Astrocyte of the spinal cord (primary cell): ENCODE measurements around the gene WIPF2.
A peak's percentile ranks its signal among the peaks of the same experiment; 100 is the strongest.

ENCODE experiments used
- DNase-seq: peaks from one replicate; pipeline ENCODE4 v3.0.0; 2011; ENCODE audit warnings: low read depth, low spot score
- H3K4me3 ChIP-seq: 2 replicates; pipeline ENCODE4 v1.5.1; 2011; ENCODE audit warnings: low read depth, mild to moderate bottlenecking, low read length, moderate library complexity
- in situ Hi-C: cut with HindIII; loops from 2 replicates; pipeline ENCODE4 v1.10.0; 2017; ENCODE audit warnings: low sequenced_read_pairs
- TF ChIP-seq, protein P1 (sequence below): IDR thresholded peaks from 2 replicates; pipeline ENCODE4 v1.5.1; 2012; ENCODE audit warnings: low read depth, mild to moderate bottlenecking, low read length, inconsistent platforms

Gene WIPF2

DNA sequence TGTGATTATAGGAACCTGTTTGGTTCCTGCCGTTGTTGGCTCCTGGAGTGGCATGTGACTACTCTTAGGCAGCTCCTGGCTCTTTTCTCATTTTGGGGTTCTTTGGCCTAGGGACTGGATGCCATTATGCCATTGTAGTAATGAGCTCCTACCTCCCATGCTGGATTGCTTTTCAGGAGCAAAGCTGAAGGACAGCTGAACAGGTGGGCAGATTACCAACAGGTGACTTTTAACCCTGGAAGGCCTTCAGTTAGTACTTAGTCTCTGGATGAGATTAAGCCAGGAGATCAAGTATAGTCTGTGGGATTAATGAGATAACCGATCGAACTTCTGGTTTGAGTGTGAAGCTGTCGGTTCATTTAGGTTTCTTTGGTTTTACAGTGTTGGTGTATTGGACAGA lies 25.2 kb downstream of the WIPF2 start:
- in situ Hi-C loops, result no loop called here
- no peak overlapping the region for H3K4me3 ChIP-seq
- TF ChIP-seq, protein P1, sequence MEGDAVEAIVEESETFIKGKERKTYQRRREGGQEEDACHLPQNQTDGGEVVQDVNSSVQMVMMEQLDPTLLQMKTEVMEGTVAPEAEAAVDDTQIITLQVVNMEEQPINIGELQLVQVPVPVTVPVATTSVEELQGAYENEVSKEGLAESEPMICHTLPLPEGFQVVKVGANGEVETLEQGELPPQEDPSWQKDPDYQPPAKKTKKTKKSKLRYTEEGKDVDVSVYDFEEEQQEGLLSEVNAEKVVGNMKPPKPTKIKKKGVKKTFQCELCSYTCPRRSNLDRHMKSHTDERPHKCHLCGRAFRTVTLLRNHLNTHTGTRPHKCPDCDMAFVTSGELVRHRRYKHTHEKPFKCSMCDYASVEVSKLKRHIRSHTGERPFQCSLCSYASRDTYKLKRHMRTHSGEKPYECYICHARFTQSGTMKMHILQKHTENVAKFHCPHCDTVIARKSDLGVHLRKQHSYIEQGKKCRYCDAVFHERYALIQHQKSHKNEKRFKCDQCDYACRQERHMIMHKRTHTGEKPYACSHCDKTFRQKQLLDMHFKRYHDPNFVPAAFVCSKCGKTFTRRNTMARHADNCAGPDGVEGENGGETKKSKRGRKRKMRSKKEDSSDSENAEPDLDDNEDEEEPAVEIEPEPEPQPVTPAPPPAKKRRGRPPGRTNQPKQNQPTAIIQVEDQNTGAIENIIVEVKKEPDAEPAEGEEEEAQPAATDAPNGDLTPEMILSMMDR, result no peak
- DNase-seq, result no peak

DNA sequence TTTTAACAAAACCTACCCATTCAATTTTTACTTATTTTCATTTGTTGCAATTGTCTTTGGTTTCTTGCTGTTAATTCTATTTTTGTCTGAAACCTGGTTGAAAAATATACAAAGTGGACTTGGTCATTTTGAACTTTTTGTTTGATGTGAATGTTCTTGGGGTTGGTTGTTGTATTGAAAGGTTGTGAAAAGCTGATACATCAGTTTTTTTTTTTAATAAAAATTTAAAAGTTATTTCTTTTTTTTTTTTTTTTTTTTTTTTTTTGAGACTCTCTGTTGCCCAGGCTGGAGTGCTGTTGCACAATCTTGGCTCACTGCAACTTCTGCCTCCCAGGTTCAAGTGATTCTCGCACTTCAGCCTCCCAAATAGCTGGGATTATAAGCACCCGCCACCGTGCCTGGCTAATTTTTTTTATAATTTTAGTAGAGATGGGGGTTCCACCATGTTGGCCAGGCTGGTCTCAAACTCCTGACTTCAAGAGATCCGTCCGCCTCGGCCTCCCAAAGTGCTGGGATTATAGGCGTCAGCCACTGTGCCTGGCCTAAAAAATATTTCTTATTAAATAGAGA lies 28.9 kb downstream of the WIPF2 start:
- no peak for DNase-seq
- no peak overlapping the region for H3K4me3 ChIP-seq
- in situ Hi-C loops, result no loop called here
- TF ChIP-seq, protein P1, result no peak

DNA sequence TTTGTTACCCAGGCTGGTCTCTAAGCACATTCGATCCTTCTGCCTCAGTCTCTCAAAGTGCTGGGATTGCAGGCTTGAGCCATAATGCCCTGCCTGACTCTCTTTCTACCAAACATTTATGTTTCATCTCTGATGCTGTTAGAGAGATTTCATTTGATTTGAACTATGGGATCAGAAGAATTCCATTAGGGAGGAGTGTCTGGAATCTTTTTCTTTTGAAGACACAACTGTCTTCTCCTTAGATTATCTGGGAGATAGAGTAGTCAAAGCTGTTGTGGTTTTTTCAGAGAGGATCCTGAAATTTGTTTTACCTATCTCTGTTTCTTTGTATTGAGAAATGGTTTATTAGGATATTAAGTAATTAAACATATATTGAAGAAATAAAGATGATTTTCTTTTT lies 29.4 kb downstream of the WIPF2 start:
- in situ Hi-C loops, result no loop called here
- no peak for DNase-seq
- TF ChIP-seq, protein P1, result no peak
- no peak overlapping the region for H3K4me3 ChIP-seq

DNA sequence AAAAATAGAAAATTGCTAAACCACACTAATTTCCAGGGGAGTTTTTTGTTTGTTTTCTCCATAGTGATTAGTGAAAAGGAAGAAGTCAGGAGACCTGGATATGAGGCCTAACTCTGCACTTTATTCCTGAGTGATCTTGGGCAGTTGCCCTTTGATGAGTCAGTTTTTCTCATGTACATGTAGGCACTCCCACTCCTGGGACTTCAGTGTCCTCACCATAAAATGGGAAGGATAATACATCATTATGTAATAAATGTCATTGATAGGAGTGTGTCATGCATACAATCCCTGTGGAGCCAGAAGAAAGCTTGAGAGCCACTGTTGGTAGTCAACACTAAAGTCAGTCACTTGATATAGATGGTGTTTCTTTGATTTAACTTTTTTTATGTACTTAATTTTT lies 32.5 kb downstream of the WIPF2 start:
- TF ChIP-seq, protein P1, result no peak
- DNase-seq, result peak; percentile 82
- in situ Hi-C loops, result no loop called here
- no peak overlapping the region for H3K4me3 ChIP-seq

DNA sequence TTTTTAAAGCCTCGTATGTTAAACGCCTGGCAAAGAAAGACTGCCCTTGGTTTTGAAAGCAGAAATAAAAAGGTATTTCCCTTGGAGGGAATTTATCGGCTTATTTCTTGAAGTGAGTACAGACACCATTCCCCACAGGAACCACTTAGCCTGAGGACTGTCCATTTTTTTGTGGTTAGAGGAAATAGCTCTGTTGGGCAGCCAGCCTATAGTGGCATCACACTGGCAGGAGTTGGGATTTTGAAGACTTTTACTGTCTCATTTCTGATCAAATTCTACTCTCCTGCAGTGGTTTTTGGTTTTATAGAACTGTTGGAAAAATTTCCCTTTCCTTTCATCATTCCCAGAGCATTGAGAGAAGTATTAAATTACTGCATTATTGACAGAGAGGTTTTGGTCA lies 34.5 kb downstream of the WIPF2 start:
- in situ Hi-C loops, result no loop called here
- no peak overlapping the region for H3K4me3 ChIP-seq
- peak; percentile 9 for DNase-seq
- TF ChIP-seq, protein P1, result no peak

DNA sequence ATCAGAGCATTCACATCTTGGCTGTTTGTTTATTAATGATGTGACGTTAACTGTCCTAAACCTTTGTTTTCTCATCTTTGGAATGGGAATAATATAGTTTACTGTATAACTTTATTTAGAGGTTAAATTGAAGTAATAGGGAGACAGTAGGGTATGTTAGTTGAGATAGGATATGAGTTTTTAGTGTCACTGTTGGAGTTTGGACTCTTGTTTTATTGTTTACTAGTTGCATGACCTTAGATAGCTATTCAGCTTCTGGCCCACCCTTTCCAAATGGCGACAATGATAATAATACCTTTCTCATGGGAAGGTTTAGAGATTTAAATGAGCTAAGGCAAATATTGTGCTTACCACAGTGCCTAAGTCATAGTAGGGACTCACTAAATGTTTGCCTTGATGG lies 40.4 kb downstream of the WIPF2 start:
- no peak for DNase-seq
- in situ Hi-C loops, result no loop called here
- TF ChIP-seq, protein P1, result no peak
- H3K4me3 ChIP-seq, result no peak overlapping the region

DNA sequence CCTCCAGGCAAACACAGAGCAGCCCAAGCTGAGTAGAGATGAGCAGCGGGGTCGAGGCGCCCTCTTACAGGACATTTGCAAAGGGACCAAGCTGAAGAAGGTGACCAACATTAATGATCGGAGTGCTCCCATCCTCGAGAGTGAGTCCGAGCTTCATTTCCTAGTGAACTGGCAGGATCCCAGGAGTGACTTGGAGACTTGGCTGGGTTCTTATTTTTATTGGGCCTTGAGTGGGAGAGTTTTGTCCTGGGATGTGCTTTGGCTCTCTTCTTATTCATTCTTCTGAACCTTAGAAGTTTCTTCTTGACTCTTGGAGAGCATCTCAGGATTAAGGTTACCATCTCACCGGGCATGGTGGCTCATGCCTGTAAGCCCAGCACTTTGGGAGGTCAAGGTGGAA lies 41.4 kb downstream of the WIPF2 start:
- in situ Hi-C loops, result no loop called here
- TF ChIP-seq, protein P1, result no peak
- DNase-seq, result no peak
- H3K4me3 ChIP-seq, result no peak overlapping the region
